Measurements from ENCODE around the gene CHCHD6. TPM values are rescaled to one million over a fixed set of nuclear protein-coding genes. Genes with fewer than 3 reads are reported as not detected.

Gene CHCHD6
- total RNA-seq, 6 experiments from 2014 or later, result 1.7 to 5.3 (median 4.2) TPM

DNA sequence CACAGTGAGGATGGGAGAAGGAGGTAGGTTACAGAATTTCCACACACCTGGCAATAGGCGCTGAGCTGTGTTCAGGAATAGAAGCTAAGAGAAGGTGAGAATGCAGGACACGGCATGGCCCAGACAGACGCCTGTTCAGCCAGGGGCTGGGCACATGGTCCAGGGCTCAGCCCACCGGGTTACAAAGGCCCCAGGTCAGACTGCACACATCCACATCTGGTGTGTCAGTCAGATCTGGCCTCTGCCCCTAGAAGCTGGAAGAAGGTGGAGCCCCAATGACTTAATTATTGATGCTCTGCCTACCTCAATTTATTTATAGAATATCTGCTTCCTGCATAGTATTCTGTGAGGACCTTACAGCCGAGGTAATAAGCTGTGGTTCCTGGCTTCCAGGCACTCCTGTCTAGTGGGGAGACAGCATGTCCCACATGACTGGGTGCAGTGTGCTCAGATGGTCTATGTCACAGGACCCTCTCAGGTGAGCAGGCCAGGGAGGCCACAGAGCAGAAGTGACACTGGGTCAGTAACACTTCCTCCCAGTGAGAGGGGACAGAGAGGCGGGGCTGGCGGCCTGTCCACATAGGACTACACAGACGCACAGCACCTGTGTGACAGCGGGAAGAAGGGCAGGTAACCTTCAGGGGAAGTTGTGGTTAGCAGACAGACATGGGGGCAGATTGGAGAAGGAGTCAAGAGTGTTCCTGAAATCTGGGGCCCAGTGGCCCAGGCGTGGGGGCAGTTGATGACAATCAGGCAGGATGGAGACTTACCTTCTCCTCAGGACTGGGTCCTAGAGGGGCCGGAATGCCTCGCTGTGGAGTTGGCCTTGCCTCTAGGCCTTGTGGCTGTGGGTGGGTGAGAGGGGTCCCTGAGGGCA lies 240.3 kb downstream of the CHCHD6 start:
- TF ChIP-seq POLR2A (IDR thresholded peaks at IDR 0.05), result no peak
- TF ChIP-seq, protein P1, sequence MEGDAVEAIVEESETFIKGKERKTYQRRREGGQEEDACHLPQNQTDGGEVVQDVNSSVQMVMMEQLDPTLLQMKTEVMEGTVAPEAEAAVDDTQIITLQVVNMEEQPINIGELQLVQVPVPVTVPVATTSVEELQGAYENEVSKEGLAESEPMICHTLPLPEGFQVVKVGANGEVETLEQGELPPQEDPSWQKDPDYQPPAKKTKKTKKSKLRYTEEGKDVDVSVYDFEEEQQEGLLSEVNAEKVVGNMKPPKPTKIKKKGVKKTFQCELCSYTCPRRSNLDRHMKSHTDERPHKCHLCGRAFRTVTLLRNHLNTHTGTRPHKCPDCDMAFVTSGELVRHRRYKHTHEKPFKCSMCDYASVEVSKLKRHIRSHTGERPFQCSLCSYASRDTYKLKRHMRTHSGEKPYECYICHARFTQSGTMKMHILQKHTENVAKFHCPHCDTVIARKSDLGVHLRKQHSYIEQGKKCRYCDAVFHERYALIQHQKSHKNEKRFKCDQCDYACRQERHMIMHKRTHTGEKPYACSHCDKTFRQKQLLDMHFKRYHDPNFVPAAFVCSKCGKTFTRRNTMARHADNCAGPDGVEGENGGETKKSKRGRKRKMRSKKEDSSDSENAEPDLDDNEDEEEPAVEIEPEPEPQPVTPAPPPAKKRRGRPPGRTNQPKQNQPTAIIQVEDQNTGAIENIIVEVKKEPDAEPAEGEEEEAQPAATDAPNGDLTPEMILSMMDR (IDR thresholded peaks at IDR 0.05), result no peak
- intact Hi-C loops (cut with DNase I), result no loop called here
- no peak for ATAC-seq
- Histone ChIP-seq H3K36me3 (no peaks in the 10 kb centered on the region), H3K4me1 (no peaks in the 10 kb centered on the region), H3K27ac (no peak overlapping the region), H3K9me3 (no peaks in the 10 kb centered on the region), H3K27me3 (no peaks in the 10 kb centered on the region), H3K4me3 (no peak overlapping the region)
- 99% methylated on average over 9 of the region's 12 CpGs for WGBS (ENCODE audit: insufficient coverage, low coverage, low lambda C conversion rate, missing lambda C conversion rate)
- DNase-seq, result no peak

DNA sequence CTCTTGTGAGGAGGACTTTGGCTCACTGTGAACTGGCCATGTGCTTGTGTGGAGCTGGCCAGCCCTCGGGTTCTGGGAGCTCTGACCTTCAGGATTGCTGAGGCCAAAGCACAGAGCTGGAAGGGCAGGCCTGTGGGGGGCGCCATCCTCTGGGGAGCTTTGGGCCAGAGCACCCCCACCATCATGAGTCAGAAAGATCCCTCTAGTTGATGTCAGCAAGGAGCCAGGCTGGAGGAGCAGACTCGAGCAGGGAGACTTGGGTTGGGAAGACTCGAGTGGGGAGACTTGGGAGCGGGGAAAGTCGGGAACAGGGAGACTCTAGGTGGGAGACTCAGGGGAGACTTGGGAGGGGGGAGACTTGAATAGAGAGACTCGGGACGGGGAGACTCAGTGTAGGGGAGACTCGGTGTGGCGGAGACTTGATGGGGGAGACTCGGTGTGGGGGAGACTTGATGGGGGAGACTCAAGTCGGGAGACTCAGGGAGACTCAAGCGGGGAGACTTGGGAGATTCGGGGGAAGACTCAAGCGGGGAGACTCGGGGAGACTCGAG lies 241.2 kb downstream of the CHCHD6 start:
- Histone ChIP-seq H3K36me3 (no peaks in the 10 kb centered on the region), H3K27ac (no peak overlapping the region), H3K4me1 (no peaks in the 10 kb centered on the region), H3K4me3 (no peak overlapping the region), H3K9me3 (no peaks in the 10 kb centered on the region), H3K27me3 (no peaks in the 10 kb centered on the region)
- intact Hi-C loops (cut with DNase I), result no loop called here
- 84% methylated on average over 17 of the region's 17 CpGs for WGBS (ENCODE audit: insufficient coverage, low coverage, low lambda C conversion rate, missing lambda C conversion rate)
- TF ChIP-seq, protein P1 (IDR thresholded peaks at IDR 0.05), result no peak
- TF ChIP-seq POLR2A (IDR thresholded peaks at IDR 0.05), result no peak
- DNase-seq (no peak), ATAC-seq (no peak)

DNA sequence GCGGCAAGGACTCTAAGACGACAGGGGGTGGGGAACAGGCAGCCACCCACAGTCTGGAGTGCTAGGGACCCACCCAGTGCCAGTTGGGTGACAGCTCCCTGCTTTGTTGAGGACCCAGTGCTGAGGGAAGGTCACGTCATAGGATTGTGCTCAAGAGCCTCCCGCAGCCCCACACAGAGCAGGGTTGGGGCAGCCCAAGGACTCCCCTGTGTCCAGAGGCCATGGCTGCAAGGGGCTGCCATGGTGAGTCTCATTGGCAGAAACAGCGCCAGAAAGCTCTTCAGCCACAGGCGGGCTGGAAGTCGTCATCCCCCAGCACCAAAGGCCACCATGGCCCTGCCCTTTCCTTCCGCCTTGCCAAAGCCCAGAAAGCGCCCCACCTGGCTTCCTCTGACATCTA lies 241.9 kb downstream of the CHCHD6 start:
- Histone ChIP-seq H3K9me3 (no peaks in the 10 kb centered on the region), H3K36me3 (no peaks in the 10 kb centered on the region), H3K27ac (no peak overlapping the region), H3K4me3 (no peak overlapping the region), H3K27me3 (no peaks in the 10 kb centered on the region), H3K4me1 (no peaks in the 10 kb centered on the region)
- intact Hi-C loops (cut with DNase I), result no loop called here
- no peak for ATAC-seq
- TF ChIP-seq POLR2A (IDR thresholded peaks at IDR 0.05), result no peak
- TF ChIP-seq, protein P1 (IDR thresholded peaks at IDR 0.05), result no peak
- no peak for DNase-seq
- 100% methylated on average over 2 of the region's 9 CpGs for WGBS (ENCODE audit: insufficient coverage, low coverage, low lambda C conversion rate, missing lambda C conversion rate)

DNA sequence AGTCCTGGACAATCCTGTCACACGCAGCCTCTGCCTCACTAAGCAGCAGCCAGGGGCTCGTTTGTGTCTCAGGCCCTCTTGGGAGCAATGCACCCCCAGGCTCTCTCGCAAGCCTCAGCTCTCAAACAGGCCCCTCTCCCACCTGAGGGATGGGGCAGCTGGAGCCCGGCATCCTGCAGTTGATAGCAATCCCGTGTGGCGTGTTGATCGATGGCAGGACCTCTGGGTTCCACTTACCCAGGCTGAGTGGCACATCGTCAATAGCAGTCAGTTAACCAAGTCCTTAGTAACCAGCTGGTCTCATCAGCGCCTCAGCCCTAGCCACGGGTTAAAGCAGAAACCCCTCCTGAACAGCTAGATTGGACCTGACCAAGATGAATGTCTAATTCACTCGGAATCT lies 242.4 kb downstream of the CHCHD6 start:
- Histone ChIP-seq H3K27ac (no peak overlapping the region), H3K36me3 (no peaks in the 10 kb centered on the region), H3K9me3 (no peaks in the 10 kb centered on the region), H3K4me3 (no peak overlapping the region), H3K4me1 (no peaks in the 10 kb centered on the region), H3K27me3 (no peaks in the 10 kb centered on the region)
- ATAC-seq (no peak), DNase-seq (no peak)
- intact Hi-C loops (cut with DNase I), result no loop called here
- no peak for TF ChIP-seq POLR2A (IDR thresholded peaks at IDR 0.05)
- TF ChIP-seq, protein P1 (IDR thresholded peaks at IDR 0.05), result no peak
- 93% methylated on average over 7 of the region's 11 CpGs for WGBS (ENCODE audit: insufficient coverage, low coverage, low lambda C conversion rate, missing lambda C conversion rate)

All from right lobe of liver (tissue), 6 donors.